PC-3 (cell line): ENCODE measurements around the gene DMAP1. TPM values are rescaled to one million over a fixed set of nuclear protein-coding genes. Genes with fewer than 3 reads are reported as not detected.

Source experiments
- ATAC-seq: fragments of 200-7000 bp; cut with Tn5 transposase; 2 replicates; pipeline ENCODE4 v1.9.1; 2020; ENCODE audit warnings: mild to moderate bottlenecking, moderate library complexity
- BruUV-seq: library from RNA; stranded (reverse); fragments of 400-500 nt; replicated peaks from 2 replicates; lab custom pipeline; 2021; lab: Mats Ljungman, UMichigan
- CTCF ChIA-PET: fragments of 300-600 bp; sonication (Branson Sonifier 250); formaldehyde crosslinking; loops from one replicate; lab custom pipeline; 2022; ENCODE audit warnings: antibody characterized with exemption; lab: Charles Lee
- POLR2A ChIA-PET: fragments of 300-600 bp; sonication (Branson Sonifier 250); formaldehyde crosslinking; loops from one replicate; lab custom pipeline; 2022; ENCODE audit warnings: antibody characterized with exemption; ENCODE audit not compliant: unreplicated experiment; lab: Charles Lee
- DNase-seq: peaks from one replicate; pipeline ENCODE4 v3.0.0-alpha.2; 2015
- H2AFZ ChIP-seq: fragments of 300-600 bp; sonication (generic); 2 replicates; pipeline ENCODE4 v1.6.0; 2016; ENCODE audit warnings: antibody characterized with exemption, low read length
- H3F3A ChIP-seq: fragments of 300-600 bp; sonication (generic); one replicate; pipeline ENCODE4 v1.6.0; 2017; ENCODE audit warnings: antibody characterized with exemption, low read length, control low read depth, mild to moderate bottlenecking; ENCODE audit not compliant: unreplicated experiment
- H3K27ac ChIP-seq: fragments of 300-600 bp; sonication (generic); 2 replicates; pipeline ENCODE4 v1.5.1; 2016; ENCODE audit warnings: mild to moderate bottlenecking, low read length
- H3K27me3 ChIP-seq: fragments of 300-600 bp; sonication (generic); 2 replicates; pipeline ENCODE4 v1.6.1; 2016; ENCODE audit warnings: low read length, mixed read lengths
- H3K36me3 ChIP-seq: fragments of 300-600 bp; sonication (generic); 2 replicates; pipeline ENCODE4 v1.6.1; 2016; ENCODE audit warnings: low read depth, mixed run types, low read length, mixed read lengths
- H3K4me1 ChIP-seq: fragments of 300-600 bp; sonication (generic); 2 replicates; pipeline ENCODE4 v1.5.1; 2016; ENCODE audit warnings: low read length; ENCODE audit not compliant: insufficient read depth
- H3K4me2 ChIP-seq: fragments of 300-600 bp; sonication (generic); 2 replicates; pipeline ENCODE4 v1.6.0; 2016; ENCODE audit warnings: low read length
- H3K4me3 ChIP-seq: fragments of 300-600 bp; sonication (generic); 2 replicates; pipeline ENCODE4 v1.5.1; 2016; ENCODE audit warnings: mild to moderate bottlenecking, low read length, mixed read lengths
- H3K79me2 ChIP-seq: fragments of 300-600 bp; sonication (generic); 2 replicates; pipeline ENCODE4 v1.6.1; 2017; ENCODE audit warnings: low read length, mixed read lengths
- H3K9ac ChIP-seq: fragments of 300-600 bp; sonication (generic); 2 replicates; pipeline ENCODE4 v1.6.0; 2016; ENCODE audit warnings: mild to moderate bottlenecking, low read length
- H3K9me2 ChIP-seq: fragments of 300-600 bp; sonication (generic); replicated peaks from 2 replicates; pipeline ENCODE4 v1.6.1; 2016; ENCODE audit warnings: mixed run types, low read length, mixed read lengths
- H3K9me3 ChIP-seq: fragments of 300-600 bp; sonication (generic); 2 replicates; pipeline ENCODE4 v1.6.1; 2016; ENCODE audit warnings: low read length, mixed read lengths
- H4K20me1 ChIP-seq: fragments of 300-600 bp; sonication (generic); 2 replicates; pipeline ENCODE4 v1.6.1; 2016; ENCODE audit warnings: low read length, mixed read lengths
- EZH2 ChIP-seq: fragments of 300-600 bp; sonication (generic); IDR thresholded peaks from one replicate; pipeline ENCODE4 v1.6.1; 2017; ENCODE audit warnings: antibody characterized with exemption, mild to moderate bottlenecking, low read length; ENCODE audit not compliant: unreplicated experiment
- EZH2phosphoT487 ChIP-seq: fragments of 300-600 bp; sonication (generic); IDR thresholded peaks from 2 replicates; pipeline ENCODE4 v1.6.1; 2018; ENCODE audit warnings: mild to moderate bottlenecking, antibody characterized with exemption, low read length, borderline replicate concordance
- intact Hi-C: fragments of 100-400 bp; cut with micrococcal nuclease; formaldehyde crosslinking; loops from 2 replicates; pipeline ENCODE4 v1.9.0; 2023
- total RNA-seq: library from RNA; depleted of rRNA; stranded (reverse); fragments of >200 nt; gene quantifications from 2 replicates; pipeline ENCODE4 v1.2.3, GENCODE V29; 2014
- TF ChIP-seq, protein P1 (sequence below): fragments of 300-600 bp; sonication (generic); conservative IDR thresholded peaks from 2 replicates; pipeline ENCODE4 v1.5.1; 2017; ENCODE audit warnings: antibody characterized with exemption, low read depth, mild to moderate bottlenecking, low read length

The DMAP1 gene
- total RNA-seq, 1 experiment from 2014 or later: 55.5 TPM

DNA sequence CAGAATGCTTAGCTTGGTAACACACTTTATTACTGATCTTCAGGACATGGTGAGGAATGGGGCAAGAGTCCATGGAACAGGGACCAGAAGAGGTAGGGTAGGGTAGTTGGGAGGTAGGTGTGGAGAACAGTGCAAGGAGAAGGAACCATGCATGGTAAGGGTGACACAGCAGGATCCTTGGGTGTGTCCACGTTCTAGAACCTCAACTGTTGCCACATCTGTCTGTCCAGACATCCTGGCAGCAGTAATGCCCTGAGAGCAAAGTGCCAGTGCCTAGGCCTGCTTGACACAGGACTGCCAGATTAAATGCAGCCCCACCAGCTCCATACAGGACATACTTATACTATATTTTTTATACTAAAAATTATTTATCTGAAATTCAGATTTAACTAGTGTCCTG lies 13.9 kb downstream of the DMAP1 start:
- intact Hi-C loops: no loop called here
- H2AFZ ChIP-seq: no peak overlapping the region
- no TSS peak for BruUV-seq
- H3K4me1 ChIP-seq: no peaks in the 10 kb centered on the region
- no peaks in the 10 kb centered on the region for H4K20me1 ChIP-seq
- ATAC-seq (no peak), DNase-seq (no peak)
- H3K36me3 ChIP-seq: no peaks in the 10 kb centered on the region
- no peaks in the 10 kb centered on the region for H3K9me2 ChIP-seq
- ChIA-PET POLR2A (no interaction called here), CTCF (no interaction called here)
- H3F3A ChIP-seq: no peaks in the 10 kb centered on the region
- H3K4me2 ChIP-seq: no peak overlapping the region
- no peaks in the 10 kb centered on the region for H3K9me3 ChIP-seq
- H3K4me3 ChIP-seq: no peak overlapping the region
- no peaks in the 10 kb centered on the region for H3K79me2 ChIP-seq
- TF ChIP-seq, protein P1, sequence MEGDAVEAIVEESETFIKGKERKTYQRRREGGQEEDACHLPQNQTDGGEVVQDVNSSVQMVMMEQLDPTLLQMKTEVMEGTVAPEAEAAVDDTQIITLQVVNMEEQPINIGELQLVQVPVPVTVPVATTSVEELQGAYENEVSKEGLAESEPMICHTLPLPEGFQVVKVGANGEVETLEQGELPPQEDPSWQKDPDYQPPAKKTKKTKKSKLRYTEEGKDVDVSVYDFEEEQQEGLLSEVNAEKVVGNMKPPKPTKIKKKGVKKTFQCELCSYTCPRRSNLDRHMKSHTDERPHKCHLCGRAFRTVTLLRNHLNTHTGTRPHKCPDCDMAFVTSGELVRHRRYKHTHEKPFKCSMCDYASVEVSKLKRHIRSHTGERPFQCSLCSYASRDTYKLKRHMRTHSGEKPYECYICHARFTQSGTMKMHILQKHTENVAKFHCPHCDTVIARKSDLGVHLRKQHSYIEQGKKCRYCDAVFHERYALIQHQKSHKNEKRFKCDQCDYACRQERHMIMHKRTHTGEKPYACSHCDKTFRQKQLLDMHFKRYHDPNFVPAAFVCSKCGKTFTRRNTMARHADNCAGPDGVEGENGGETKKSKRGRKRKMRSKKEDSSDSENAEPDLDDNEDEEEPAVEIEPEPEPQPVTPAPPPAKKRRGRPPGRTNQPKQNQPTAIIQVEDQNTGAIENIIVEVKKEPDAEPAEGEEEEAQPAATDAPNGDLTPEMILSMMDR: no peak
- TF ChIP-seq EZH2phosphoT487 (no peak), EZH2 (no peak)
- no peak overlapping the region for H3K9ac ChIP-seq
- no peaks in the 10 kb centered on the region for H3K27me3 ChIP-seq
- H3K27ac ChIP-seq: no peak overlapping the region

DNA sequence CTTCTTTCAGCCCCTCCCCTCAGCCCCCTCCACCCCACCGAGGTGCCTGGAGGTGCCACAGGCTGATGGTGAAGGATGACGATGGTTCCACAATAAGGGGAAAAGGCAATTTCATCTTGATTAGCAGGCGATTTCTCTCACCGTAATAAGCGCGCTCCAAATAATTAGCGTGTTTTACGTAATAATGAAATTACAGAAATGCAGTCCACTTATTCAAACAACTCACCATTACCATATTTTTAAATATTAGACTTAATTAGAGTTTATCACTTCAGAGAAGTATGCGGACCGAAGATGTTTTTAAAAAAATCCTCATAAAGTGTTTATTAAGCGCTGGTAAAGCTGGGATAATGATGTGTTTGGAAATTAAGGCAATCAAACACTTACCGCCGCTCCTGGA lies 14.9 kb downstream of the DMAP1 start:
- H3F3A ChIP-seq: no peaks in the 10 kb centered on the region
- H3K36me3 ChIP-seq: no peaks in the 10 kb centered on the region
- no peaks in the 10 kb centered on the region for H3K9me3 ChIP-seq
- ATAC-seq (no peak), DNase-seq (no peak)
- no peak overlapping the region for H3K4me2 ChIP-seq
- no peak overlapping the region for H3K27ac ChIP-seq
- intact Hi-C loops: no loop called here
- no peaks in the 10 kb centered on the region for H4K20me1 ChIP-seq
- no peaks in the 10 kb centered on the region for H3K79me2 ChIP-seq
- no peaks in the 10 kb centered on the region for H3K4me1 ChIP-seq
- ChIA-PET POLR2A (interaction anchor here (0.6 kb wide), 1 partner anchor 136 kb away, joined by 3 read pairs; no protein-coding TSS in a partner anchor), CTCF (no interaction called here)
- no TSS peak for BruUV-seq
- no peak overlapping the region for H3K9ac ChIP-seq
- H3K27me3 ChIP-seq: no peaks in the 10 kb centered on the region
- no peak for TF ChIP-seq EZH2
- no peak for TF ChIP-seq EZH2phosphoT487
- TF ChIP-seq, protein P1: no peak
- no peak overlapping the region for H3K4me3 ChIP-seq
- no peak overlapping the region for H2AFZ ChIP-seq
- no peaks in the 10 kb centered on the region for H3K9me2 ChIP-seq

DNA sequence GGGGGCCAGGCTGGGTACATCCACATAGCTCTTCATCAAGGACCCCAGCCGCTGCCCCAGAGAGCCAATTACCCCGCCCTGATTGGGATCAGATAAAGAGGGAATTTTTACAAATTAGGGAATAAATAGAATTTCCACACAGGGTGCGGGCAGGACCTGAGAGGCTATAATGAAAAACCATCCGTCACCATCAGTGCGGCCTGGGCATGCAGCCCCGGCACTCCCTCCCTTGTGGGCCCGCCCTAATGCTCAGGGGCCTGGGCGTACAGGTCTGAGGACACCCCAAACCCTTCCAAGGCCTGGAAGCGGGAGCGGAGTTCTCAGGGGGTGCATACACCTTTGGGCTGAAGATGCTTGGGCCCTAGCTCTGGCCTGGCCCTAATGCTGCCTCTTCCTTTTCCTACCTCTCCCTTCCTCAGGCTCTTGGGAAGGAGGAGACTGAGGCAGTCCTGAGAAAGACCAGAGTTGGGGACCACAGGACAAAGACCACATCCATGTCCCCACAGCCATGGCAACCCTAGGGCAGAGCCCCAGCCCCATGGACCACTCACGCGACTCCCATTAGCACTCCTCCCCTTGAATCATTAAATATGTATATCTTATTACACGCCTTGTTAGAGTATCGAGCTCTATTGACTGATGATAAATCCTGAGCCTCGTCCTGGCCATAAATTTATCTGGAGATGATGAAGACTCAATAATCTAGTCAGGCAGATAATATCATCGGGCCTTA lies 16.3 kb downstream of the DMAP1 start:
- Histone ChIP-seq H3F3A (no peaks in the 10 kb centered on the region), H3K36me3 (no peaks in the 10 kb centered on the region), H3K4me1 (no peaks in the 10 kb centered on the region), H3K4me3 (no peak overlapping the region), H3K4me2 (no peak overlapping the region), H2AFZ (no peak overlapping the region), H4K20me1 (no peaks in the 10 kb centered on the region), H3K79me2 (no peaks in the 10 kb centered on the region), H3K27ac (no peak overlapping the region), H3K9me3 (no peaks in the 10 kb centered on the region), H3K9ac (no peak overlapping the region), H3K9me2 (no peaks in the 10 kb centered on the region), H3K27me3 (no peaks in the 10 kb centered on the region)
- no TSS peak for BruUV-seq
- POLR2A ChIA-PET: no interaction called here
- ATAC-seq (no peak), DNase-seq (no peak)
- TF ChIP-seq, protein P1: no peak
- TF ChIP-seq EZH2 (no peak), EZH2phosphoT487 (no peak)
- CTCF ChIA-PET: no interaction called here
- intact Hi-C loops: no loop called here
